Activated B cell treated with CpG ODN at 0.5 μM for 24 hours (primary cell): ENCODE data around the gene STRA6. TPM values are rescaled to one million over a fixed set of nuclear protein-coding genes. Genes with fewer than 3 reads are reported as not detected.

Source experiments
- ATAC-seq: fragments of 200-7000 bp; cut with Tn5 transposase; one replicate; pipeline ENCODE4 v1.10.0; 2021; ENCODE audit warnings: low read depth, mild to moderate bottlenecking, moderate library complexity
- CTCF ChIA-PET: fragments of 350-600 bp; sonication (Branson Sonifier 250); formaldehyde crosslinking; loops from one replicate; lab custom pipeline; 2021; ENCODE audit warnings: antibody characterized with exemption; lab: Charles Lee
- POLR2A ChIA-PET: fragments of 350-600 bp; sonication (Branson Sonifier 250); formaldehyde crosslinking; loops from one replicate; lab custom pipeline; 2021; ENCODE audit warnings: antibody characterized with exemption; lab: Charles Lee
- DNase-seq: peaks from one replicate; pipeline ENCODE4 v3.0.0; 2022
- H3K27ac Mint-ChIP-seq: one replicate; pipeline ENCODE4 v1.8.0; 2020; ENCODE audit warnings: mixed read lengths
- H3K27me3 Mint-ChIP-seq: one replicate; pipeline ENCODE4 v1.8.0; 2021; ENCODE audit warnings: mixed read lengths
- H3K36me3 Mint-ChIP-seq: one replicate; pipeline ENCODE4 v1.8.0; 2021; ENCODE audit warnings: low read depth, mixed read lengths
- H3K4me1 Mint-ChIP-seq: one replicate; pipeline ENCODE4 v1.8.0; 2021; ENCODE audit warnings: mixed read lengths
- H3K4me3 Mint-ChIP-seq: one replicate; pipeline ENCODE4 v1.8.0; 2020; ENCODE audit warnings: mild to moderate bottlenecking, mixed read lengths
- H3K9me3 Mint-ChIP-seq: one replicate; pipeline ENCODE4 v1.8.0; 2020; ENCODE audit warnings: mixed read lengths
- CTCF ChIP-seq: fragments of 200-600 bp; IDR thresholded peaks from one replicate; pipeline ENCODE4 v1.8.0; 2022; ENCODE audit warnings: antibody characterized with exemption, mild to moderate bottlenecking
- intact Hi-C: fragments of 100-400 bp; cut with micrococcal nuclease; formaldehyde crosslinking; loops from one replicate; pipeline ENCODE4 v1.15.1; 2024
- total RNA-seq: library from RNA; stranded (reverse); gene quantifications from 2 replicates; pipeline ENCODE4 v1.2.3, GENCODE V29; 2022

STRA6 gene
- total RNA-seq, 1 donor from 2014 or later: not detected

- H3K9me3 Mint-ChIP-seq: no peaks in the 10 kb centered on the region
- intact Hi-C loops: no loop called here
- ATAC-seq: no peak
- ChIA-PET POLR2A (no interaction called here), CTCF (interaction anchor here (0.5 kb wide), 1 partner anchor 616 kb away, joined by 4 read pairs; no protein-coding TSS in a partner anchor)
- TF ChIP-seq CTCF: no peak
- peaks cover 32% of the 10 kb centered on the region for H3K27me3 Mint-ChIP-seq
- H3K4me1 Mint-ChIP-seq: peaks cover 7% of the 10 kb centered on the region
- H3K27ac Mint-ChIP-seq: no peak overlapping the region
- no peak for DNase-seq
- H3K36me3 Mint-ChIP-seq: no peaks in the 10 kb centered on the region
- no peak overlapping the region for H3K4me3 Mint-ChIP-seq
Observed at GRCh38 chr15:74158855-74159650, 43.5 kb downstream of the STRA6 start.

GRCh38 chr15:74157868-74158827, 44.4 kb downstream of the STRA6 start:
- ATAC-seq (no peak), DNase-seq (no peak)
- CTCF ChIA-PET: no interaction called here
- Mint-ChIP-seq H3K27ac (no peak overlapping the region), H3K4me1 (peaks cover 7% of the 10 kb centered on the region), H3K36me3 (no peaks in the 10 kb centered on the region), H3K9me3 (no peaks in the 10 kb centered on the region), H3K4me3 (no peak overlapping the region), H3K27me3 (peaks cover 32% of the 10 kb centered on the region)
- POLR2A ChIA-PET: no interaction called here
- intact Hi-C loops: no loop called here
- no peak for TF ChIP-seq CTCF

GRCh38 chr15:74156678-74157411, 45.7 kb downstream of the STRA6 start:
- intact Hi-C loops: no loop called here
- DNase-seq (no peak), ATAC-seq (no peak)
- no peaks in the 10 kb centered on the region for H3K9me3 Mint-ChIP-seq
- no peak for TF ChIP-seq CTCF
- CTCF ChIA-PET: no interaction called here
- H3K4me1 Mint-ChIP-seq: peaks cover 7% of the 10 kb centered on the region
- H3K36me3 Mint-ChIP-seq: no peaks in the 10 kb centered on the region
- H3K27me3 Mint-ChIP-seq: peaks cover 31% of the 10 kb centered on the region
- H3K27ac Mint-ChIP-seq: no peak overlapping the region
- no peak overlapping the region for H3K4me3 Mint-ChIP-seq
- POLR2A ChIA-PET: no interaction called here

GRCh38 chr15:74155766-74156417, 46.7 kb downstream of the STRA6 start:
- H3K4me3 Mint-ChIP-seq: no peak overlapping the region
- DNase-seq: no peak
- intact Hi-C loops: no loop called here
- H3K4me1 Mint-ChIP-seq: peaks cover 7% of the 10 kb centered on the region
- no peaks in the 10 kb centered on the region for H3K9me3 Mint-ChIP-seq
- ATAC-seq: no peak
- ChIA-PET CTCF (no interaction called here), POLR2A (no interaction called here)
- no peaks in the 10 kb centered on the region for H3K36me3 Mint-ChIP-seq
- no peak for TF ChIP-seq CTCF
- peaks cover 35% of the 10 kb centered on the region for H3K27me3 Mint-ChIP-seq
- H3K27ac Mint-ChIP-seq: no peak overlapping the region
